WI38 (cell line): ENCODE results near the gene CATSPERZ.

ENCODE experiments used
- H3K4me3 ChIP-seq: 2 replicates; pipeline ENCODE4 v1.5.1; 2011; ENCODE audit warnings: low read depth, mild to moderate bottlenecking, control low read depth, low read length
- CTCF ChIP-seq: IDR thresholded peaks from 2 replicates; pipeline ENCODE4 v1.5.1; 2012; ENCODE audit warnings: low read depth, mild to moderate bottlenecking, control low read depth, low read length

The CATSPERZ gene

DNA sequence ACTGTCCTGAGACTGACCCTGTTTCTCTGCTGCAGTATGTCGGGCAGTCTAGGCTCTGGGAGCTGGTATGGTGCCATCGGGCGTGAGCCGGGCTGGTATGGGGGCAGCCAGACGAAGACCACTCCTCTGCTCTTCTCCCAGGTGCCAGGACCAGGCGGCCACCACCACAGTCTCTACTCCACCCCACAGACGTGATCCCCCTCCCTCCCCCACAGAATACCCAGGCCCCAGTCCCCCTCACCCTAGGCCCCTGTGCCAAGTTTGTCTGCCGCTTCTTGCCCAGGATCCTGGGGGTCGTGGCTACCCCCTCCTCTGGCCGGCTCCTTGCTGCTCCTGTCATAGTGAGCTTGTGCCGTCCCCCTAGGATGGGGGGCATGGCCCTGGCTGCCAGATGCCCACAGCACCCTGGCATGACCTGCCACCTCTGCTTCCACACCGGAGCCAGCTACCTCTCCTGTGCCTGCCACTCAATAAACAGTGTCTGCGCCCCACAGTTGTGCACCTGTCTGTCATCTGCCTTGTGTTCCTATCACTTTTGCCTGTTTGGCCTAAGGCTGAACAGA is 11.1 kb upstream of the CATSPERZ start:
- H3K4me3 ChIP-seq = no peak overlapping the region
- no peak for TF ChIP-seq CTCF

- no peak for TF ChIP-seq CTCF
- no peak overlapping the region for H3K4me3 ChIP-seq
Measured at GRCh38 chr11:64290352-64291261, 9.6 kb upstream of the CATSPERZ start.

DNA sequence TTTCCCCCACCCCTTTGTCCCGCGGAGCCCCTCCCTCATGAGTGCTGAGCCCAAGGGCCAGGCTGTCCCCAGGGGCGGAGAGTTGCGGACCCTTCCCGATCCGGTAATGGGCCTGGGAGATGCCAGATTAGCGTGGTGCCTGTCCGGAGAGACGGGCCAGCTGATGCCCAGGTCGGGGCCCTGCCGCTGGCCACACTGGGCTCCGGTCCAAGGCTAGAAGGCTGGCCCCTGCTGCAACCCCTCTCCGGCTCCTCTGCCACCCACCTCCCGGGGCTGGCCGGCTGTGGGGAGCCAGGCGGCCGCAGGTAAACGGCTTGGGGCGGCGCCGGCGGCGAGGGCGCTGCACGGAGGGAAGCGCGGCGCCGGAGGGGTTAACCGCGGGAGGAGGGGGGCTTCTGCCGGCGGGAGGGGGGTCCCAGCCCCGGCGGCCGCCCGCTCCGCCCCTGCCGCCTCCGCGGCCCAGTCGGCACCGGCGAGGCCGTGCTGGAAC is 8.9 kb upstream of the CATSPERZ start, which contains the start of gene KCNK4:
KCNK4 (plus strand) TSS at position 41 of the 490 bp plus-strand sequence. CDS start 1,717 bp downstream, outside the sequence.
- H3K4me3 ChIP-seq = peak within 1 kb of the TSS; percentile 37
- no peak for TF ChIP-seq CTCF

- peak overlapping the region; percentile 37 for H3K4me3 ChIP-seq
Measured at GRCh38 chr11:64291752-64292459, 8.3 kb upstream of the CATSPERZ start.

DNA sequence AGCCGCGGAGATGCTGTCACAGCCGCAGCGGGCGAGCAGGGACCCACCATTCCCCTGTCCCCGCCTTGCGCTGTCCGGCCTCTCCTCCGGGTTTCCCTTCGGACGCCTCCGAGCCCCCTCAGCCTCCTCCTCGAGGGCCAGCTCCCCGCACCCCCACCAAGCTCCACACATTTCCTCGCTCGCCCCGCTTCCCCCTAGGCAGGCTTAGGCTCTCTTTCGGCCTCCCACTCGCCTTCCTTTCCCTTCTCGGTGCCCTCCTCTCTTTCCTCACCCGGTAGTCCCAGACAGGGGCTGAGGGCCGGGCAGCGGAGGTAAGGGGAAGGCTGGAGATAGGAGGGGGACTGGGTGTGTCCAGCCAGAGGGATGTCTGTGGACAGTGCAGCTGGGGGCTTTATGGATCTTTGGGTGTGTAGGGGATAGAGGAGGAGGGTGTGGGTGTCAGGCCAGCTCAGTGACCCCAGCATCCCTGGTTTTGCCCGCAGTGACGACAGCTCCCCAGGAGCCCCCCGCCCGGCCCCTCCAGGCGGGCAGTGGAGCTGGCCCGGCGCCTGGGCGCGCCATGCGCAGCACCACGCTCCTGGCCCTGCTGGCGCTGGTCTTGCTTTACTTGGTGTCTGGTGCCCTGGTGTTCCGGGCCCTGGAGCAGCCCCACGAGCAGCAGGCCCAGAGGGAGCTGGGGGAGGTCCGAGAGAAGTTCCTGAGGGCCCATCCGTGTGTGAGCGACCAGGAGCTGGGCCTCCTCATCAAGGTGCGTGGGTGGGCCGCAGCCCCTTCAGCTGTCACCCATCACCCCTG is 7.5 kb upstream of the CATSPERZ start:
- peak overlapping the region; percentile 37 for H3K4me3 ChIP-seq
- TF ChIP-seq CTCF = no peak

More at GRCh38 chr11:64291752-64292459, 8.3 kb upstream of the CATSPERZ start:
- no peak for TF ChIP-seq CTCF

DNA sequence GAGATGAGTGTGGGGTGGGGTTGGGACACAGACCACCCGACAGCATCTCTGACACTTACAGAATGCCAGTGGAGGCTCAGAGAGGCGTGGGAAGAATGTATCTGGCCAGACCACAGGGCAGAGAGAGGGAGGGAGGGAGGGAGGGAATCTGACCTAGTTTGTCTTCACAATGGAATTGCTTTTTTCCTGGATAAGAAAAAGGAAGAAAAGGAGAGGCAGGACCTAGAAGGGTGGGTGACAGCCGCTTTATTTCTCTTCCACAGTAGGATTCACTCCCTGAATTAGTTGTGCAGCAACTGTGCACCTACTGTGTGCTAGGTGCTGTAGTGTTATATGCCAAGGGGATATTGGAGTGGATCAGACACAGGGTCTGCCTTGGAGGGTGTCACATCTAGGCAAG is 5.4 kb upstream of the CATSPERZ start:
- H3K4me3 ChIP-seq = no peak overlapping the region

More for the DNA sequence above, 5.4 kb upstream of the CATSPERZ start:
- no peak for TF ChIP-seq CTCF
